Measurements from ENCODE around the gene NUDT16. TPM values are rescaled to one million over a fixed set of nuclear protein-coding genes. Genes with fewer than 3 reads are reported as not detected.
A peak's percentile ranks its signal among the peaks of the same experiment; 100 is the strongest.

The NUDT16 gene
- polyA plus RNA-seq (2013, experiment 1 of 4) = 25.6 TPM
- 27.9 TPM for polyA plus RNA-seq (2013, experiment 2 of 4)
- polyA plus RNA-seq (2013, experiment 3 of 4) = 17.2 TPM
- polyA plus RNA-seq (2013, experiment 4 of 4) = 19.8 TPM

- H3K36me3 ChIP-seq (ENCODE audit: control insufficient read depth, insufficient read depth, low read length) = peaks cover 21% of the 10 kb centered on the region
- no peaks in the 10 kb centered on the region for H3K27me3 ChIP-seq (ENCODE audit: control insufficient read depth, insufficient read depth, low read length, poor library complexity, severe bottlenecking)
- H3K9me3 ChIP-seq (ENCODE audit: control insufficient read depth, low read length) = no peaks in the 10 kb centered on the region
- peaks cover 7% of the 10 kb centered on the region for H3K4me1 ChIP-seq (ENCODE audit: control insufficient read depth, insufficient read depth, low read length)
- H3K4me3 ChIP-seq (ENCODE audit: insufficient read depth, low read depth, low read length) = peak within 1 kb of the TSS; percentile 68
- WGBS, 2 experiments = 0 to 1% methylated on average over 73 of the region's 73 CpGs
- peak within 1 kb of the TSS; percentile 82 for H3K27ac ChIP-seq (ENCODE audit: insufficient read depth, low read depth, low read length, poor library complexity, severe bottlenecking)
These were observed at the start of gene NUDT16 for GRCh38 chr3:131381445-131382291. TSS of gene NUDT16 (plus strand) at chr3:131381774. CDS start at chr3:131381805, 31 bp downstream.

GRCh38 chr3:131338948-131339640 is 42.5 kb upstream of the NUDT16 start:
- Histone ChIP-seq H3K36me3 (ENCODE audit: control insufficient read depth, insufficient read depth, low read length) (no peaks in the 10 kb centered on the region), H3K4me3 (ENCODE audit: insufficient read depth, low read depth, low read length) (no peak overlapping the region)
- WGBS, 2 experiments = 97% methylated on average over 3 of the region's 3 CpGs

GRCh38 chr3:131341761-131342160 is 39.8 kb upstream of the NUDT16 start:
- H3K4me3 ChIP-seq (ENCODE audit: insufficient read depth, low read depth, low read length) = no peak overlapping the region
- 96 to 97% methylated on average over 2 of the region's 2 CpGs for WGBS, 2 experiments
- no peak overlapping the region for H3K27ac ChIP-seq (ENCODE audit: insufficient read depth, low read depth, low read length, poor library complexity, severe bottlenecking)
- no peaks in the 10 kb centered on the region for H3K9me3 ChIP-seq (ENCODE audit: control insufficient read depth, low read length)
- no peaks in the 10 kb centered on the region for H3K36me3 ChIP-seq (ENCODE audit: control insufficient read depth, insufficient read depth, low read length)
- no peaks in the 10 kb centered on the region for H3K27me3 ChIP-seq (ENCODE audit: control insufficient read depth, insufficient read depth, low read length, poor library complexity, severe bottlenecking)
- no peaks in the 10 kb centered on the region for H3K4me1 ChIP-seq (ENCODE audit: control insufficient read depth, insufficient read depth, low read length)

More at GRCh38 chr3:131338948-131339640, 42.5 kb upstream of the NUDT16 start:
- no peaks in the 10 kb centered on the region for H3K4me1 ChIP-seq (ENCODE audit: control insufficient read depth, insufficient read depth, low read length)
- no peaks in the 10 kb centered on the region for H3K9me3 ChIP-seq (ENCODE audit: control insufficient read depth, low read length)
- H3K27me3 ChIP-seq (ENCODE audit: control insufficient read depth, insufficient read depth, low read length, poor library complexity, severe bottlenecking) = no peaks in the 10 kb centered on the region
- no peak overlapping the region for H3K27ac ChIP-seq (ENCODE audit: insufficient read depth, low read depth, low read length, poor library complexity, severe bottlenecking)

GRCh38 chr3:131348911-131349310 is 32.7 kb upstream of the NUDT16 start:
- WGBS, 2 experiments = no CpG with 5 or more reads among the region's 2 CpGs
- Histone ChIP-seq H3K4me3 (ENCODE audit: insufficient read depth, low read depth, low read length) (no peak overlapping the region), H3K4me1 (ENCODE audit: control insufficient read depth, insufficient read depth, low read length) (peaks cover 8% of the 10 kb centered on the region), H3K27me3 (ENCODE audit: control insufficient read depth, insufficient read depth, low read length, poor library complexity, severe bottlenecking) (no peaks in the 10 kb centered on the region), H3K27ac (ENCODE audit: insufficient read depth, low read depth, low read length, poor library complexity, severe bottlenecking) (no peak overlapping the region), H3K36me3 (ENCODE audit: control insufficient read depth, insufficient read depth, low read length) (no peaks in the 10 kb centered on the region), H3K9me3 (ENCODE audit: control insufficient read depth, low read length) (no peaks in the 10 kb centered on the region)

- H3K4me1 ChIP-seq (ENCODE audit: control insufficient read depth, insufficient read depth, low read length) = peaks cover 8% of the 10 kb centered on the region
- no peaks in the 10 kb centered on the region for H3K36me3 ChIP-seq (ENCODE audit: control insufficient read depth, insufficient read depth, low read length)
These were observed 32.1 kb upstream of the NUDT16 start for GRCh38 chr3:131349454-131349853.

GRCh38 chr3:131349946-131350347 is 31.6 kb upstream of the NUDT16 start:
- H3K36me3 ChIP-seq (ENCODE audit: control insufficient read depth, insufficient read depth, low read length) = no peaks in the 10 kb centered on the region
- H3K9me3 ChIP-seq (ENCODE audit: control insufficient read depth, low read length) = no peaks in the 10 kb centered on the region
- H3K4me1 ChIP-seq (ENCODE audit: control insufficient read depth, insufficient read depth, low read length) = peaks cover 8% of the 10 kb centered on the region
- no peak overlapping the region for H3K4me3 ChIP-seq (ENCODE audit: insufficient read depth, low read depth, low read length)
- 93 to 94% methylated on average over 4 of the region's 4 CpGs for WGBS, 2 experiments
- no peaks in the 10 kb centered on the region for H3K27me3 ChIP-seq (ENCODE audit: control insufficient read depth, insufficient read depth, low read length, poor library complexity, severe bottlenecking)
- H3K27ac ChIP-seq (ENCODE audit: insufficient read depth, low read depth, low read length, poor library complexity, severe bottlenecking) = no peak overlapping the region

More at GRCh38 chr3:131349454-131349853, 32.1 kb upstream of the NUDT16 start:
- H3K9me3 ChIP-seq (ENCODE audit: control insufficient read depth, low read length) = no peaks in the 10 kb centered on the region
- 95 to 97% methylated on average over 4 to 5 of the region's 5 CpGs for WGBS, 2 experiments
- no peaks in the 10 kb centered on the region for H3K27me3 ChIP-seq (ENCODE audit: control insufficient read depth, insufficient read depth, low read length, poor library complexity, severe bottlenecking)
- H3K27ac ChIP-seq (ENCODE audit: insufficient read depth, low read depth, low read length, poor library complexity, severe bottlenecking) = no peak overlapping the region
- no peak overlapping the region for H3K4me3 ChIP-seq (ENCODE audit: insufficient read depth, low read depth, low read length)

- peaks cover 8% of the 10 kb centered on the region for H3K4me1 ChIP-seq (ENCODE audit: control insufficient read depth, insufficient read depth, low read length)
- H3K36me3 ChIP-seq (ENCODE audit: control insufficient read depth, insufficient read depth, low read length) = no peaks in the 10 kb centered on the region
- no peaks in the 10 kb centered on the region for H3K27me3 ChIP-seq (ENCODE audit: control insufficient read depth, insufficient read depth, low read length, poor library complexity, severe bottlenecking)
- 86 to 100% methylated on average over 1 of the region's 1 CpG for WGBS, 2 experiments
- H3K9me3 ChIP-seq (ENCODE audit: control insufficient read depth, low read length) = no peaks in the 10 kb centered on the region
- no peak overlapping the region for H3K4me3 ChIP-seq (ENCODE audit: insufficient read depth, low read depth, low read length)
- H3K27ac ChIP-seq (ENCODE audit: insufficient read depth, low read depth, low read length, poor library complexity, severe bottlenecking) = no peak overlapping the region
These were observed 31.1 kb upstream of the NUDT16 start for GRCh38 chr3:131350506-131350905.

- Histone ChIP-seq H3K9me3 (ENCODE audit: control insufficient read depth, low read length) (no peaks in the 10 kb centered on the region), H3K27ac (ENCODE audit: insufficient read depth, low read depth, low read length, poor library complexity, severe bottlenecking) (no peak overlapping the region), H3K27me3 (ENCODE audit: control insufficient read depth, insufficient read depth, low read length, poor library complexity, severe bottlenecking) (no peaks in the 10 kb centered on the region), H3K4me1 (ENCODE audit: control insufficient read depth, insufficient read depth, low read length) (peaks cover 8% of the 10 kb centered on the region), H3K36me3 (ENCODE audit: control insufficient read depth, insufficient read depth, low read length) (no peaks in the 10 kb centered on the region), H3K4me3 (ENCODE audit: insufficient read depth, low read depth, low read length) (no peak overlapping the region)
- 98 to 100% methylated on average over 2 of the region's 2 CpGs for WGBS, 2 experiments
These were observed 28.3 kb upstream of the NUDT16 start for GRCh38 chr3:131353016-131353877.

- no peak overlapping the region for H3K4me3 ChIP-seq (ENCODE audit: insufficient read depth, low read depth, low read length)
- H3K9me3 ChIP-seq (ENCODE audit: control insufficient read depth, low read length) = no peaks in the 10 kb centered on the region
- no peak overlapping the region for H3K27ac ChIP-seq (ENCODE audit: insufficient read depth, low read depth, low read length, poor library complexity, severe bottlenecking)
- H3K4me1 ChIP-seq (ENCODE audit: control insufficient read depth, insufficient read depth, low read length) = peaks cover 8% of the 10 kb centered on the region
- no peaks in the 10 kb centered on the region for H3K36me3 ChIP-seq (ENCODE audit: control insufficient read depth, insufficient read depth, low read length)
- no peaks in the 10 kb centered on the region for H3K27me3 ChIP-seq (ENCODE audit: control insufficient read depth, insufficient read depth, low read length, poor library complexity, severe bottlenecking)
- 85 to 88% methylated on average over 2 of the region's 2 CpGs for WGBS, 2 experiments
These were observed 27.6 kb upstream of the NUDT16 start for GRCh38 chr3:131353986-131354385.

Measured in ectodermal cell (in vitro differentiated cells).